GM19395 (cell line): ENCODE measurements around the gene ANKRD34B.
A peak's percentile ranks its signal among the peaks of the same experiment; 100 is the strongest.
"Not testable (repeated sequence)": the region's sequence is repeated elsewhere in the genome, so short reads cannot be mapped to it uniquely, and the experiment has no call there.

Source experiments
- ATAC-seq: cut with Tn5 transposase; IDR thresholded peaks from one replicate; pipeline ENCODE4 v1.9.1; 2021; ENCODE audit warnings: mild to moderate bottlenecking, moderate library complexity; ENCODE audit not compliant: unreplicated experiment

Gene ANKRD34B

DNA sequence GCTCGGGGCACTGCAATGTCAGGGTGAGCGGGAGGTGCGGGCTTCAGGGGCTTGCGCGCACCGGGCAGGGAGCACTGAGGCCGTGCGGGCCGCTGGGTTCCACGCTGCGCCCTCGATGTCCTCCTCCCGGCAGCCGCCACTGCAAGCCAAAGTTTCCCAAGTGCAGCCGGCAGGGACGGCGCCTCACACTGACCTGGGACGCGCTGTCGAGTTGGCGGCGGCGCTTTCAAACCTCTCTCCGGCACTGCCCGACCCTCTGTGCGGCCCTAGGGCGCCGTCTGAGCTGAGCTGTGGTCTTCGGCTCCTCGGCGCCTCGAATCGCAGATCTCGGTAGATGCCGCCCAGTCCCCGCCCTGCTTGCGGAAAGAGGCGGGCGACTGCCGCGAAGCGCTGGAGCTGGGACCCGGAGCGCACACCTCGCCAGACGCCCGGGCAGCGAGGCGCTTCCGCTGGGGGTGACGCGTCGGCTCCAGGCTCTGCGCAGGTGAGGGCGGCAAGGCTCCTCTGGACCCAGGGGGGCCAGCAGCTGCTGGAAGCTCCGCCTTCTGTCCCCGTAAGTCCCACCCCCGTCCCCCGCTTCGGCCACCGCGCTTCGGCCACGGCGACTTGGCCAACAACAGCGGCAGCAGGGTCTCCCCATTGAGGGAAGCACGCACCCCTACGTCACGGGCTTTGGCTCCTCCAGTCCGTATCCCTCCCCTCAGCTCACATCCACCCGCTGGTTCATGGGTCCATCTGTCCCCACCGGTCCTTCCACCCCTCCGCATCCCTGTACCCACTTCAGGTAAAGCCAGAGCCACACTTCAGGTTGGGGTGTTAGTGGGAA lies at the start of gene ANKRD34B:
Gene ANKRD34B (minus strand): TSS at position 320 of the 826 bp plus-strand sequence. CDS start 10,261 bp downstream, outside the sequence.
- ATAC-seq, result peak; percentile 60

DNA sequence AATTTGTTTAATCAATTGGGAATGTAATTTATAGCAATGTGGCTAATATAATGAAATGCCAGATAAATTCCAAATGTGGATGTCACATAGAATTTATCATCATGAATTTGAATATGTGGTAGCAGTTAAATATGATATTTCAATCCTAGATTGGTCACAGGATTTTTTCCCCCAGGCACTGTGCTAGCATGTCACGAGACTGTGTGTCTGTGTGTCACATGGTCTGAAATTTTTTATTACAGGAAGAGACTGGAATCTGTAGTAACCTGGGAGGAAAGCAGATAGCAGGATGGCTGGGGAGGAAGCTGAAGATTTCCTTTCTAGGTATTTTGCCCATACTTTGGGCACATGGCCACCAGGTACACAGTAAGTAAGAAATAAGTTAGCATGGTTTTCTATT lies 49.0 kb upstream of the ANKRD34B start:
- no peak for ATAC-seq

DNA sequence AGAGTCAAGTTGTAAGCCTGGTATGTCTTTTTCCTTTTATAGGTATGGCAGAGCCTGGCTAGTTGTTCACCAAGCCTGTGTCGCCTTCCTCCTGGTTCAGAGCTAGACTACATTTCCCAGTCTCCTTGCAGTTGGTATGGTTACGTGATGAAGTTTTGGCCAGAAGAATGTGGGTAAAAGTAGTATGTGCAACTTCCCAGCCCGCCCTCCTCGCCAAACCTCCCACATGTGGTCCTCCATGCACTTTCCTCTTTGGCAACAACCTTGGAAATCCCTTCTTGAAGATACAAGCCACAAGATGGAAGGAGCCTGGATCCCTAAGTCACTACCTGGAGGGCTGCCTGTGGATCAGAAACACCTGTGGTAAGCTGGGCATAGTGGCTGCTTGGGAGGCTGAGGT lies 48.4 kb upstream of the ANKRD34B start:
- no peak for ATAC-seq

DNA sequence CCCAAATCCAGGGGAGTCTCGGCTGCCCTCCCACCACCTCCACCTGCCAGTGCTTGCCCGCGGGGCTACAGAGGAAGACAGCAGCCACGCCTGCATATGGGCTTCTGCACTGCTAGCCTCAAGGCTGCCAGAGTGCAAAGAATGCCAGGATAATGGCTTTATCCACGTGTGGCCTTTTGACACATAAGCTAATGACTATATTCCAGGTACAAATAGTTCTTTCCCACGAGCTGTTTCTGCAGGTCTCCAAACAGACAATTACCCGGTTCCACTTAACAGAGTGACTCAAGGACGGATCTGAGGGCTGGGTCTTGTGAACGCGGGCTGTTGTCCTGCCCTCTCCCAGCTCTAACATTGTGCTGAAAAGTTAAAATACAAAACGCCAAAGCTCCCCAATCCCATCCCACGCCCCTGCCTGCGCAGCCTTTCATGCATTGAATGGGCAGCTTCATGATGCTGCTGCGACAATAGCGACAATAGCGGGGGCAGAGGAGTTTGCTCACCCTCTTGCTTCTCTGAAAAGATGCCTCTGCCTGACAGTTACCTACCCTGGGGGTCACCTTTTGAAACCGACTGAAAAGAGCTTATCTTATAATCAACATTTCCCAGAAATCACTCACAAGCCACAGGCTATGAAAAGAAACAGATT lies 45.3 kb upstream of the ANKRD34B start:
- ATAC-seq, result no peak

DNA sequence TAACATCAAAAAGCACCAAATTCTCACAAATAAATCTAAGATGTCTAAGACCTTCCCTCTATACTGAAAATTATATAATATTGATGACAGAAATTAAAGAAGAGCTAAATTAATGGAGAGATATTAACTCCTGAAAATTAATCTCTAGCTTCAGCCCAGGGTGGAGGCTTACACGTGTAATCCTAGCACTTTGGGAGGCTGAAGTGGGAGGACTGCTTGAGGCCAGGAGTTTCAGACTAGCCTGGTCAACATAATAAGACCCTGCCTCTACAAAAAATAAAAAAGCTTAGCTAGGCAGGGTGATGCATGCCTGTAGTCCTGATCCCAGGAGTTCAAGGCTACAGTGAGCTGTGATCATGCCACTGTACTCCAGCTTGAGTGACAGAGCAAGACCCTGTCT lies 39.6 kb upstream of the ANKRD34B start:
- no peak for ATAC-seq

DNA sequence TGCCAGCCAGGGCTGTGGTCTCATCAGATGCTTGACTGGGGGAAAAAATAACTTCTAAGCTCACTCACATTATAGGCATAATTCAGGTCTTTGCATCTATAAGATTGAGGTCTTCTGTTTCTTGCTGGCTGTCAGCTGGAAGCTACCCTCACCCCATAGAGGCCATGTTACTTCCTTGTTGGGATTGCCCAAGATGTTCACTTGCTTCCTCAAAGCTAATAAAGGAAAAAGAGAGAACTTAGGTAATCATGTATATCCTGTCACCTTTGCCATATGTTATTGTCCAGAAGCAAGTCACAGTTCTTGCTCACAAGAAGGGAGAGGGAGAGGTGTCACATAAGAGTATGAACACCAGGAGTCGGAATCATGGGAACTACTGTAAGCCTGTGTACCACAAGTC lies 38.7 kb upstream of the ANKRD34B start:
- no peak for ATAC-seq

DNA sequence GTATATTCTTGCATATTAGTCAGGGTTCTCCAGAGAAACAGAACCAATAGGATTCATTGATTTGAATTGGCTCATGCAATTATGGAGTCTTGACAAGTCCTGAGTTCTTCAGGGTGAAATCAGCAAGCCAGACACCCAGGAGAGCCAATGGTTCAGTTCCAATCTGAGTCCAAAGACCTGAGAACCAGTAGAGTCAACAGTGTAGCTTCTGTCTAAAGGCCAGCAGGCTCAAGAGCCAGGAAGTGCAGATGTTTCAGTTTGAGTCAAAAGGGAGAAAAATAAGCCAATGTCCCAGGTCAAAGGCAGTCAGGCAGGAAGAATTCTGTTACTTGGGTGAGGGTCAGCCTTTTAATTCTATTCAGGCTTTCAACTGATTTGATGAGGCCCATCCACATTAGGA lies 37.8 kb upstream of the ANKRD34B start:
- ATAC-seq, result peak; percentile 91

DNA sequence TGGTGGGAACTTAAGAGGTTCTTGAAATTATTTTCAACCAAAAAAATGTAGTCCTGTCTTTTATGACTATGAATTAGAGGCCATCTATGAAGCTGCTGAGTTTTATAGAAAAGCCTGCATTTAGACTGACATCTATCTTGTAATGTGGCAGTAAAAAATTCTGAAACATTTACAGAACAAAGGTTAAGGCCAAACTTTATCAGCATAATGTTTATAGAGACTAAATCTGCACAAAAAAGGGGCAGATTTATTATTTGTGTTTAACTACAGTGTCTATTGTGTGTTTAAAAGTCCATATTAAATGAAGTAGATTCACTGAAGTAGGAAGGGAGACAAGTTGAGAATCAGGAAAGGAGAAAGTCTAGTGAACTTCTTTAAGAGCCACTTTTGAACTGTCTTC lies 37.3 kb upstream of the ANKRD34B start:
- no peak for ATAC-seq

DNA sequence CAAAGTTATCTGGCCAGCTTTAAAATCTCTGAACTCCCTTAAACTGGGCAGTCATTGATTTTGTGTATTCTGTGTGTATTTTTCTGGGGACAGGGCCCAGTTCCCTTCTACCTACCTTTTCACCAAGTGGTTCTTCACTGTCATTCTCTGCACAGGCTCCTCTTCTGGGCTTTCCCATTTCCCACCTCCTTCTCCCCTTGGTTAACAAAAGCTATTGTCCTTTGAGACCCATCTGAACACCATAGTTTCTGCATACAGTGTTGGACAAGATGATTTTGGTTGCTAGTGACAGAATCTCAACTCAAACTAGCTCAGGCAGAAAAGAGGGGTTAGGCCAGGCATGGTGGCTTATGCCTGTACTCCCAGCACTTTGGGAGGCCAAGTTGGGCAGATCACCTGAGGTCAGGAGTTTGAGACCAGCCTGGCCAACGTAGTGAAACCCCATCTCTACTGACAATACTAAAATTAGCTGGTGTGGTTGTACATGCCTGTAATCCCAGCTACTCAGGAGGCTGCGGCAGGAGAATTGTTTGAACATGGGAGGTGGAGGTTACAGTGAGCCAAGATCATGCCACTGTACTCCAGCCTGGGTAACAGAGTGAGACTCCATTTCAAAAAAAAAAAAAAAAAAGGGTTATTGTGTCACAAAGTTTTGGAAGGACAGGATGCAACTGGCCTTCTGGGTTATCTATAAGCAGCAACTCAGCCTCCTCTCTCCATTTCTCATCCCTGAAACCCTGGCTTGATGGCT lies 31.0 kb upstream of the ANKRD34B start:
- ATAC-seq, result no peak

DNA sequence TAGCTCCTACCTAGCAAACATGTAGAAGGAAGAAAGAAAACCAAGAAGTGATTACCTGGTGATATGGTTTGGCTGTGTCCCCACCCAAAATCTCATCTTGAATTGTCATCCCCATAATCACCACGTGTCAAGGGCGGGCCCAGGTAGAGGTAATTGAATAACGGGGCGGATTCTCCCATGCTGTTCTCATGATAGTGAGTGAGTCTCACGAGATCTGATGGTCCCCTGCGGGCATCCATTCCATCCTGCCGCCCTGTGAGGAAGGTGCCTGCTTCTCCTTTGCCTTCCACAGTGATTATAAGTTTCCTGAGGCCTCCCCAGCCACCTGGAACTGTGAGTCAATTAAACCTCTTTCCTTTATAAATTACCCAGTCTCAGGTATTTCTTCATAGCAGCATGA lies 27.4 kb upstream of the ANKRD34B start:
- ATAC-seq, result no peak

DNA sequence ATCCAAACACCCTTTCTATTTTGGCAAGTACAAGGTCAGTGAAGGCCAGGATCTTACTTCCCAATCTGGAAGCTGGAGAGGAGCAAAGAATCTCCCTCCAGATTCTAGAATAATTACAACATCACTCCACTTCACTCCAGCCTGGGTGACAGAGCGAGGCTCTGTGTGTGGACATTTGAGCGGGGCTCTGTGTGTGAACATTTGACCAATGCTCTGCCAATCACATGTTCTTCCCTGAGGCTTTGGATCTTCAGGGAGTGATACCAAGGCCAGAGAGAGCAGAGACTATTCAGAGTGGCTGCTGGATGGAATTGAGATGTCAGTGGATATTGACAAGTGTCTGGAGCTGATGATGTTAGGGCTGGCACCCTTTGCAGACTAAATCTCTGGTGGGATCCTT lies 24.7 kb upstream of the ANKRD34B start:
- ATAC-seq, result no peak

DNA sequence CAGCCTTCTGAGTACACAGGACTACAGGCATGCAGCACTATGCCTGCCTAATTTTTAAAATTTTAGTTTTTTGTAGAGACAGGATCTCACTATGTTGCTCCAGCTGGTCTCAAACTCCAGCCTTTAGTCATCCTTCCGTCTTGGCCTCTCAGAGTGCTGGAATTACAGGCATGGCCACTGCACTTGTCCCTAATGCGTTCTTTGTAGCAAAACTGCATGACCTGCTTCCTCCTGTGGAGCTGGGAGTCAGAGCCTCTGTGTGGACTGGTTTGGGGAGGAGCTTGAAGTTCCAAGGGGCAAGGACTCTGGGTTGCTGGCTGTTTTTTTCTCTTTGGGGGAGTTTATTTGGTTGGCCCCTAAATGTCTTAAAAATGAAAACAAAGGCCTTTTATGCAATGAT lies 22.7 kb upstream of the ANKRD34B start:
- ATAC-seq, result no peak

DNA sequence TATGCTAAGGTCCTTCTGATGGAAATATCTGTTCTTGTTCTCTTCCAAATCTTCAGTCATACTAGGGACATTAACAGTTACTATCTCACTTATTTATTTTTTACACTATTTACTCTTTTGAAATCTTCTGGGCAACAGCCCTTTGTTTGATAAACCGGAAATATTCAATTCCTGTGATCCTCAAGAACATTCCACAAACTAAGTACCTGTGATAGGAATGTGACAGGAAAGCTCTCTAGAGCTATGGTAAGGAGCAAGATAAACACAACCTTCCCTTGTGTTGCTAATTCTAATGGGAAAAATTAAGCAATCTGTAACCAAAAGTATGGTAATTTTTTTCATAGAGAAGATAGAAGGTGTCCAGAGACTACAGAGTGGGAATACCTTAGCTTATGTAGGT lies 22.0 kb upstream of the ANKRD34B start:
- ATAC-seq, result no peak

DNA sequence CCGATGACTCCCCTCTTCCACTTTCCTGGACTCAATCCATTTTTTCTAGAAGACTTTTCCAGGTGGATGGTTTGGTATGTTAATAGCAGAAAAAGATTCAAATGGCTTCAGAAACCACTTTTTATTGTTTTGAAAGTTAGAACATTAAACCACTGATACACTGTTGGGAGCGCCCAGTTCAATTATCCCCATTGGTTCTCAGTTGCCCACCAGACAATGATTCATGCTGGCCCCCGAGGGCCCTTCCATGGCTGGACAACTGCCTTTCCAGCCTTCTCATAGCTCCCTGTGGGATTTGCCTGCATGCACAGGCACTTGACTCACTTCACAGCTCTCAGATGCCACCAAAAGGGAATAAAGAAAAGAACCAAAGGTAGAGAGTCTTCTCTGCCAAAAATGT lies 21.3 kb upstream of the ANKRD34B start:
- no peak for ATAC-seq

DNA sequence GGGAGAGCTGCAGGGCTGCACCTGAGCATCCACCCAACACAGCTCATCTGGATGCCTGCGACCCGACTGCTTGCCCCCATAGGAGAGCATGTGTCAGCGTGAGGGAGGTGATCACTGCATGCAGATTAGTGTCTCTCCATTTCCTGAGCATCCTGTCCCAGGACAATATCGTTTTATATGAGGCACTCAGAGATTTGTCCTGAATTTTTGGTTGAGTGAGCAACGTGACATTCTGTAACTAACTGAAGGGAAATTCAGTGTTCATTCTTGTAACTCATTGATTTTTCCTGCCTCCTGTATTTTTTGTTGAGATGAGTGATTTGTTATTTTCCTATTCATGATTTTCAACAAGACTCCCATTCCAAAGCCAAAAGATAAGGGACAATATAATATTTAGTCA lies 20.7 kb upstream of the ANKRD34B start:
- ATAC-seq, result no peak

DNA sequence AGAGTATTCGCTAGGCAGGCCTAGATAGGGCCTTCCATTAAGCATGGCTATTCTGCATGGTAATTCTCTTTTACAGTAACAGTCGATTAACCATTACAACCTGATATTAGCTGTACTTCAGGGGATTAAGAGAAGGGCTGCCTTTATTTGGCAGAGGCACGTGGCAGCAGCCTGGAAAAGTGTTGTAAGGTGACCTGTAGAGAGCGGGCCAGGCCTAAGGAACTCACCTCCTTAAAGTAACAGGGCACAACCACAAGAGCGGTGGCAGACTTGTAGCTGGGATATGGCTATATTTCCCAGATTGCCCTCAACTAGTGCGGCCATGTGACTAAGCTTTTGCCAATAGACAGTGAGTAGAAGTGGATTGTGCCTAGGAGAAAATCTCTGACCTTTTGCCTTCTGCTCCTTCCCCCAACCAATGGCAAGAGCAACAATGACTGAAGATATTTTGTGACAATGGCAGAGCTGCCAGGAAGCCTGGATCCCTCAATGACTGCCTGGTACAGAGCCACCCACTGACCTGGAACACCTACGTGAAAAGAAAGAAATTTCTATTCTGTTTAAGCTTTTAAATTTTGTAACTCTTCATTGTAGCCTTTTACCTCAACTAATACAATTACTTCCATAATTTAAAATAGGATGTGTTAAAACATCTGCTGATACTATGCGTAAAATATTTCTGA lies 18.9 kb upstream of the ANKRD34B start:
- no peak for ATAC-seq

DNA sequence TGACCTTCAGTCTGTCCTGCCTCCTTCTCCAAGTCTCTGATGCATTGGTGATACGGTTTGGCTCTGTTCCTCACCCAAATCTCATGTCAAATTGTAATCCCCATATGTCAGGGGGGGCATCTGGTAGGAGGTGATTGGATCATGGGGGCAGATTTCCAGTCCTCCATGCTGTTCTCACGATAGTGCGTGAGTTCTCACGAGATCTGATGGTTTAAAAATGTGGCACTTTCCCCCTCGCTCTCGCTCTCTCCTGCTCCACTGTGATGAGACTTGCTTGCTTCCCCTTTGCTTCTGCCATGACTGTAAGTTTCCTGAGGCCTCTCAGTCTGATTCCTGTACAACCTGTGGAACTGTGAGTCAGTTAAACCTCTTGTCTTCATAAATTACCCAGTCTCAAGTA lies 14.7 kb upstream of the ANKRD34B start:
- no peak for ATAC-seq

DNA sequence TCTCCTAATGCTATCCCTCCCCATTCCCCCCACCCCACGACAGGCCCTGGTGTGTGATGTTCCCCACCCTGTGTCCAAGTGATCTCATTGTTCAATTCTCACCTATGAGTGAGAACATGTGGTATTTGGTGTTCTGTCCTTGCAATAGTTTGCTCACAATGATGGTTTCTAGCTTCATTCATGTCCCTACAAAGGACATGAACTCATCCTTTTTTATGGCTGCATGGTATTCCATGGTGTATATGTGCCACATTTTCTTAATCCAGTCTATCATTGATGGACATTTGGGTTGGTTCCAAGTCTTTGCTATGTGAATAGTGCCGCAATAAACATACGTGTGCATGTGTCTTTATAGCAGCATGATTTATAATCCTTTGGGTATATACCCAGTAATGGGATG lies 10.2 kb upstream of the ANKRD34B start:
- not testable (repeated sequence) for ATAC-seq

DNA sequence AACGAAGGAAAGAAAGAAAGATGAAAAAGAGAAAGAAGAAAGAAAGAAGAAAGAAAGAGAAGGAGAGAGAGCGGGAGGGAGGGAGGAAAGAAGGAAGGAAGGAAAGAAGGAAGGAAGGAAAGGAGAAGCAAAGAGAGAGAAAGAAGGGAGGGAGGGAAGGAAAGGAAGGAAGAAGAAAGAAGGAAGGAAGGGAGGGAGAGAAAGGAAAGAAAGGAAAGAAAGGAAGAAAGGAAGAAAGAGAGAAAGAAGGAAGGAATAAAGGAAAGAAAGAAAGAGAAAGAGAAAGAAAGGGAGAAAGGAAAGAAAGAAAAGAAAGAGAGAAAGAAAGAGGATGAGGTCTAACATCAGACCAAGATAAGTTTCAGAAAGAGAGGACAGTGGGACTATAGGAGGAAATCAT lies 9.0 kb upstream of the ANKRD34B start:
- ATAC-seq, result no peak

DNA sequence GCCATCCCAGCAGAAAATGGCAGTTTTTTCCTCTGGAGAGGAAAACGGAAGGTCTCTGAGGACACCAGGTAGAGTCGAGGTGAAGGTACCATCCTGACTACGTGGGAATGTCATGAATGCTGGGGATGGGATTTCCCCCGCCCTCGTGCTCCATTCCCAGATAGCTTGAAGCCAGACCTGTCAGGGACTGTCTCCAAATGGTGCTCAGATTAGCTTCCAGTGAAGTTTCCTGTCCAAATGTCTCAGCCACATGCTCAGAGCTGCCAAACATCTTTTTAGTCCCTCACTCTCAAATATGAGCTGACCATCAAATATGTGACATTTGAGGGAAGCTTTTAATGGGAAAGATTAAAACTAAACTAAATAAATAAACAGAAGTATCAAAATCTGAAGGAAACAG lies 7.6 kb upstream of the ANKRD34B start:
- no peak for ATAC-seq

DNA sequence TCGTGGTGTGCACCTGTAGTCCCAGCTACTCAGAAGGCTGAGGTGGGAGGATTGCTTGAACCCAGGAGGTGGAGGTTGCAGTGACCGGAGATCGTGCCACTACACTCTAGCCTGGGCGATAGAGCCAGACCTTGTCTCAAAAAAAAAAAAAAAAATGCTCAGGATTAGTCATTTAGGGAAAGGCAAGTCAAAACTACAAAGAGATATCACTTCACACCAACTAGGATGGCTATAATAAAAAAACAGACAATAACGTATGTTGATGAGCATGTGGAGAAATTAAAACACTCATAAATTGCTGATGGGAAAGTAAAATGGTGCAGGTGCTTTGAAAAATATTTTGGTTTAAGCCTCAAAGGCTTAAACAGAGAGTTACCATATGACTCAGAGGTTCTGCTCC lies 6.3 kb upstream of the ANKRD34B start:
- no peak for ATAC-seq
